ENCODE data around the gene C9orf43. TPM values are rescaled to one million over a fixed set of nuclear protein-coding genes. Genes with fewer than 3 reads are reported as not detected.
"Not testable (repeated sequence)": the region's sequence is repeated elsewhere in the genome, so short reads cannot be mapped to it uniquely, and the experiment has no call there.

Gene C9orf43
- total RNA-seq, 1 donor: 2.7 TPM

DNA sequence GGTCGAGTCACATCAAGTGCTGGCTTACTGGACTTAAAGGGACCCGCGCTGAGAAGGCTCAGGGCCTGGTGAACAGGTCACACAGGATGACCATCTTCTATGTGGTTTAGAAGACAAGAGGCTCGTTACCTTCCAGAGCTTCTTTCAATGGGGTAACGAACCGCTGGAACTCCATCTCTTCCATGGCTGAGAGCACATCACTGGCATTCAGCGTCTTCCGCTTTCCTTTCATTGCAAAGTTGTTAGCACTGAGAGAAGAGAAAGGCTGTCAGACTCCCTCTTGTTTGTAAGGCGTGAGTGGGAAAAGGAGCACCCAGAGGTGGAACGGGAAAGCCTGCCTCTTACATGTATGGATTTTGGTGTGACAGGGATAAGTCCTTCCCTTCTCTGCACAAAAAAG lies 1.1 kb upstream of the C9orf43 start:
- DNase-seq (ENCODE audit: low read depth in 2 of 3, low spot score in 2 of 3): no peak

DNA sequence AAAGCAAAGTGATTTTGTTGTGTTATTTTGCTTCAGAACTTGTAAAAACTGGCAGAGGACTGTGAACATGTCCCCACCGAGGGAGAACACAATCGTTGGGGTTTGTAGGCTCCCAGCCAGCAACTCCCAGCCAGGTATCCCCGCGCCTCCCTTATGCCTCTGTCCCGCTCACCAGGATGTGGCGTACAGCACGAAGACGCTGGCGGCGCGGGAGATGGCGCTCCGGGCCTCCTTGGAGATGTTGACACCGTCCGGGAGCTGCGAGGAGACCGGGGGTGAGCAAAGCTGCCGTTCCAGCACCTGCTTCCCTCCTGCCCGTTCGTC lies 702 bp upstream of the C9orf43 start:
- DNase-seq (ENCODE audit: low read depth in 2 of 3, low spot score in 2 of 3): no peak

DNA sequence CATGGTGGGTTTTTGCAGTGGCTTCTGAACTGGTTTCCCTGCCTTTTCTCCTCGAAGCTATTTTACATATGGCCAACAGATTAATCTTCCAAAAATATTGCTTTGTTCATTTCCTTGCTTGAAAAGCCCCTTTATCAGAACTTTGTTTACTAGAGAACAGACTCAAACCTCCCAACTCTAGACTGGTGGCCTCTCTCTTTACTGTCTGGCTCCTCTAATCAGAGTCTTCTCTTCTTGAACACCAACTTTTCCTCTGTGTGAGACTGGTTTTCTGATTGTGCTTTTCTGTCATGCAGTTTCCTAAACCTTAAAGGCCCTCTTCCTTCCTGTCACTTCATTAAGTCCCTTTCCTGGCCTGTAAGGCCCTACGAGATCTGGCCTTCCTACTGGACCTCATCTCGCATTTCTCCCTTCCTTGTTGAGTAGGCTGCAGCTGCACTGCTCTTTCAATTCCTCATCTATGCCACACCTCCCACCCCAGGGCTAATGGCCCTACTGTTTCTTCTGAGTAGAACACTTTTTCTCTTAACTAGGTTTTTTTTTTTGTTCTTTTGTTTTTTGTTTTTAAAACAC lies 5.7 kb downstream of the C9orf43 start:
- DNase-seq (ENCODE audit: low read depth in 2 of 3, low spot score in 2 of 3): peak in 1 of 3 donors; percentile 31

DNA sequence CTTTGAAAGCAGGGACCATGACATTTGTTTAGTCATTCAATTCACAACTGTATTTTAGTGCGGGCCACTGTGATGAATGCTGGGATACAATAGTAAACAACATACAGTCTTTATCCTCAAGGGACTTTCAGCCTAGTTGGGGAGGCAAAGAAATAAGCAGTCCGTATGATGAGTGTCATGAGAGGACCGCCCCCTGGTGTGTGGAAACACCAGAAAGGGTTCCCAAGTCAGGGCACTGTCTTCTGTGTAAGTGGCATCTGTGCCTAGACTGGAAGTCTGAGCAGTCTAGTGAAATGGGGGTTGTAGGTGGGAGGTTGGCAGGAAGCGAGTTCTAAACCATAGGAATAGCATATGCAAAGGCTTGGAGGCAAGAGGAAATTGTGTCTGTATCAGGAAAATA lies 6.8 kb downstream of the C9orf43 start:
- DNase-seq (ENCODE audit: low read depth in 2 of 3, low spot score in 2 of 3): no peak

DNA sequence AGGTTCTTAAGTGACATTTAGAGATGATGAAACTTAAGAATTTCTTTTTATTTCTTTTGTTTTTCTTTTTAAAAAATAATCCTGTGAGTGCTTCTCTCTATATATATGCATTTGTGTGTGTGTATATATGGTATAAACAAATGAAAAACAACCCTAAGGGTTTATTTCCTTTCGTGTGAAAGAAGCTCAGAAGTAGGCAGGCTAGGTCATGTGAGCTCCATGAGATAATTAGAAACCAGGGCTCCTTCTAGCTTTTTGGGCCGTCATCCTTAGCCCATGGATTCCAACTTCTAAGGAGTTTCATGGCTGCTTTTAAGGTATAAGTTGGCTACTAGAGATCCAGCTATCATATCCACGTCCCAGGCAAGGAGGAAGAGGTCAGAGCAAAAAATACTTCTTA lies 11.2 kb downstream of the C9orf43 start:
- DNase-seq (ENCODE audit: low read depth in 2 of 3, low spot score in 2 of 3): no peak

DNA sequence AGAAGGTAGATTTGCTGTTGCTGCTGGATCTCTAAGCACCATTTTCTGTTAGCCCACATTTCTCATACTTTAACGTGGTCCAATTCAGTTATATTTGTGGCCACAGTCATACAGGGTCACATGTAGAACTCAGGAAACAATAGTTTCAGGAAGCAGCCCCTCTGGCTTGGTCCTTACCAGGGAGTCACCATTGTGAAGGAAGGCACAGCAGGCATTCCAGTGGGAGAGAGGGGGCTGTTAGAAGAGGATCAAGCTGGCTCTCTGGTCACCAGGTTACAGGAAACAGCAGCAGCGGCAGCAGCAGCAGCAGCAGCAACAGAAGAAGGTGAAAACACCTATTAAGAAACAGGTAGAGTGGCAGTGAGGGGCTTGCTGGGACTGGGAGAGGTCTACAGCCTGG lies 14.5 kb downstream of the C9orf43 start:
- peak in 1 of 3 donors; percentile 35 for DNase-seq (ENCODE audit: low read depth in 2 of 3, low spot score in 2 of 3)

DNA sequence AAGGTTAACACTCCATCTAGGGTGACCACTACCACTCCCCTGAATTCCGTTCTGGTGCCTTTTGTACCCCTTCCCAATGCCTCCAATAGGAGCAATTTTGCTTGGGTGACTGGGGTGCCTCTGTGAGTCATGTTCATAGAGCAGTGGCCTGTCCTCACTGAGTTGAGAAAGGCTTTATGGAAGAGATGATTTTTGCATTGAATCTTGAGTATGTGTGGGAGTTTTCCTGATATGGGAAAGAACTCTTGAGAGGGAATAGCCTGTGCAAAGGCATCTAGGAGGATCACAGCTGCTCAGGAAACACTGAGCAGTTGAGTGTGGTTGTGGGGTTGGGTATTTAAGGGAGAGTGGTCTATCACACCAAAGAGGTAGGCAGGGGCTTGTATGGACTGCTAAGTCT lies 16.2 kb downstream of the C9orf43 start:
- no peak for DNase-seq (ENCODE audit: low read depth in 2 of 3, low spot score in 2 of 3)

DNA sequence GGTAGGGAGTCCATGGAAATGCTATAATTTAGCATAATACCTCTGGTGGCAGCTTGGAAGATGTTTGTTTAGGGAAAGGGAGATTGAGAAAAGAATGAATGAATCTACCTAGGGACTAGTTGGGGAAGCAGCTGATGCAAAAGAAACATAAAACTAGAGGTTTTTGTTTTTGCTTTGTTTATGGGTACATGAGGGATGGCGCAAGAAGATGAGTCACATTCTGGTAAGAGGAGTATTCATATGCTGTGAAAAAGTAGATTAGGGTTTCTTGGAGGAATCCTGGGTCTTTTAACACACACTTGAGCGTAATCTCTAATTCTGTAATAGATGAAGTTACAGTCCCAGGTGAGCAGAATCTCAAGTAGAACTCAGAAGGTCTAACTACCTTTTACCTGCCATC lies 17.1 kb downstream of the C9orf43 start:
- no peak for DNase-seq (ENCODE audit: low read depth in 2 of 3, low spot score in 2 of 3)

DNA sequence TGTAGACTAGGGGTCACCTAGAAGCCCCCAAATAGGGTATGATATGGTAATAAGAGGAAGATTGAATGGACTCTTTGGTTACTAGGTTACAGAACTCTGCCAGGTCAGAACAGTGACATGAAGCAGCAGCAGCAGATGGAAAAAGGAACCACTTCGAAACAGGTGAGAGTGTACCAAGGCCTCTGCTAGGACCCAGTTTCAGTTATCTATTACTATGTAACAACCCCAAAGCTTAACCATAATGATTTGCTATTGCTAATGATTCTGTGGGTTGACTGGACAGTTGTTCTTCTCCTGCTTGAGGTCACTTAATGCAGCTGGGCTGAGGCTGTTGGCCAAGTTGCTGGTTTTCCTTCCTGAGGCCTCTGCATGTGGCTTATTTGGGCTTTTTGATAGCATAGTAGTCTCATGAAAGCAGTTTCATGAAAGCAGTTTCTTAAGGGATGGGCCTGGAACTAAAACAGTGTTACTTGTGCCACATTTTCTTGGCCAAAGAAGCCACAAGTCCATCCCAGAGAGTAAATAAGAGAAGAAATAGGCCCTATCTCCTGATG lies 17.6 kb downstream of the C9orf43 start:
- DNase-seq (ENCODE audit: low read depth in 2 of 3, low spot score in 2 of 3): no peak

DNA sequence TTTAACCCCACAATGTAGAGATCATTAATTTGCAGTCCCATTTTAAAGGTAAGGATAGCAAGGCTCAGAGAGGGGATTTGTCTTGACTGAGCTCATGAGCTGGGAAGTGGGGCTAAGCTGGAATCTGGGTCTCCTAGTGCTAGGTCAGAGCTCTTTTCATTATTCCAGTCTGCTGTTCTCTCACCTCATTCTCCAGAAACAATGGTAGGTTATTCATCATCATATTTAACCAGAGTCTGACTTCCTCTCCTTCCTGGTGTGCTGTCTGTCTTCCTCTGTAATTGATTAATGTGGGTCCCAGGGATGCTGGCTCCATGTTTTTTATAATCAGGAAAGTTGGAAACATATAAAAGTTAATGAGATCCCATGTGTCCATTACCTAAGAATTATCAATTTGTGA lies 20.6 kb downstream of the C9orf43 start:
- no peak for DNase-seq (ENCODE audit: low read depth in 2 of 3, low spot score in 2 of 3)

DNA sequence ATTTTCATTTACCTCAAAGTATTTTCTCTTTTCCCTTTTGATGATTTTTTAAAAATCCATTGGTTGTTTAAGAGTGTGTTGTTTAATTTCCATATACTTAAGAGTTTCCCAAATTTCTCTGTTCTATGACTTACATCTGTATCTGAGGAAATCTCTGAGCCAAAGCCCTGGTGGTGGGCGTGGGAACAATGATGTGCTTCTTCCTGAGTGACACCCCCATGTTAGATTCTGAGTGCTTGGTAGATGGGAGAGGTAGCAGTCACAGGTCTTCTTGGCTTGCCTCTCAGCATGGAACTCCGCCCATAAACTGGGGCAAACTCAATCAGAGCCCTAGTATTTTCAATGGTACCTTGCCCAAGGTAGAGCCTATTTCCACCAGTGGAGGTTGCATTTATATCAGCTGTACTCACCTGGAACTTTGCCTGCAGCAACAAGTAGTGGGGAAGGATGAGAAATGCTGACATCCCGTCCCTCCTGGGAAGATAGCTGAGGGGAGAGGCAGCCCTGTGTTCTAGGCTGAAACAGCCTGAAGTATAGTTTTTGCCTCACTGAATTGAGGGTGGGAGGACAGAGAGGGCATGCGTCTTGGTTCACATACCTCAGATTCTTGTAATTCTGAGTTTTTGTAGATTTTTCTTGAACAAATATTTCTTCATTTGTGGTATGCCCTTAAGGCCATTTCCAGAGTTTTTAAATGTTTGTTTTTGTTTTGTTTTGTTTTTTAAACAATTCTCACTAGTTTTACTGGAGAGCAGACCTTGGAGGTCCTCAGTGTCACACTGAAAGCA lies 26.4 kb downstream of the C9orf43 start:
- no peak for DNase-seq (ENCODE audit: low read depth in 2 of 3, low spot score in 2 of 3)

DNA sequence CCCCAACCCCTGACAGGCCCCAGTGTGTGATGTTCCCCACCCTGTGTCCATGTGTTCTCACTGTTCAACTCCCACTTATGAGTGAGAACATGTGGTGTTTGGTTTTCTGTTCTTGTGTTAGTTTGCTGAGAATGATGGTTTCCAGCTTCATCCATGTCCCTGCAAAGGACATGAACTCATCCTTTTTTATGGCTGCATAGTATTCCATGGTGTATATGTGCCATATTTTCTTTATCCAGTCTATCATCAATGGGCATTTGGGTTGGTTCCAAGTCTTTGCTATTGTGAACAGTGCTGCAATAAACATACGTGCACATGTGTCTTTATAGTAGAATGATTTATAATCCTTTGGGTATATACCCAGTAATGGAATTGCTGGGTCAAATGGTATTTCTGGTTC lies 27.2 kb downstream of the C9orf43 start:
- not testable (repeated sequence) for DNase-seq (ENCODE audit: low read depth in 2 of 3, low spot score in 2 of 3)

DNA sequence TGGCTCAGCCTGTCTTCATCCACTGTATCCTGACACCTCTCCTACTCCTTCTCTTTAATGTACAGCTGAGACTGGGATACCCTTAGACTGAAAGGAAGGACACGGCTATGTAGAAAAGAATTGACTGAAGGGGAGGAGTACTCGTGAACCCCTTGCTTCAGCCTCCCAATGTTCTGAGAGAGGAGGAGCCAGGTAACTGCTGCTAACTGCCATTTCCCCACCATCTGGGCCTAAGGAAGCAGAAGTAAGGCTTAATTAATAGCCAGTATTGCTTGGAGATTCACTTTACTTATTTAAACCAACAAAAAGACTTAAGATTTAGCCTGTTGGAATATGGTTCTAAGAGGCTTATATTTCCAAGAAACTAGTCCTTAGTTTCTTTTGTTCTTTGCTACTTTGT lies 34.2 kb downstream of the C9orf43 start:
- peak in 2 of 3 donors; percentile 58 to 91 for DNase-seq (ENCODE audit: low read depth in 2 of 3, low spot score in 2 of 3)

DNA sequence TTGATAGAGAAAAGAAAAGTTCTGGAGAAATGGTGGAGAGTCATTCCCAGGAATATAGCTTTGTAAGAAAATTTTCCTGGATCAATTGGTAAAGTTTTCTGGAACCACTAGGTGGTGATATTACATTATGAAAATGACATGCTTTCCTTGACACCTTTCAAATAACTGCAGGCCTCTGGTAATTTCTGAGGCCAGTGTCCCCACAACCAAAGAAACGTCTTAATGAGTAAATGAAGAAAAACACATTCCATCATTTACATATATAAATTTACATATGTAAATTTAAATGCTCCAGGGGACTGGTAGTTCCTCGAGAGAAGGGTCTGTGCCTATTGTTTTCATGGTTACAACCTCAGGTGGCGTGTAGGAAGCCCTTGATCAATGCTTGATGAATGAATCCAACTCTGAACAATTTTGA lies 35.8 kb downstream of the C9orf43 start:
- DNase-seq (ENCODE audit: low read depth in 2 of 3, low spot score in 2 of 3): peak in 2 of 3 donors; percentile 28 to 50

DNA sequence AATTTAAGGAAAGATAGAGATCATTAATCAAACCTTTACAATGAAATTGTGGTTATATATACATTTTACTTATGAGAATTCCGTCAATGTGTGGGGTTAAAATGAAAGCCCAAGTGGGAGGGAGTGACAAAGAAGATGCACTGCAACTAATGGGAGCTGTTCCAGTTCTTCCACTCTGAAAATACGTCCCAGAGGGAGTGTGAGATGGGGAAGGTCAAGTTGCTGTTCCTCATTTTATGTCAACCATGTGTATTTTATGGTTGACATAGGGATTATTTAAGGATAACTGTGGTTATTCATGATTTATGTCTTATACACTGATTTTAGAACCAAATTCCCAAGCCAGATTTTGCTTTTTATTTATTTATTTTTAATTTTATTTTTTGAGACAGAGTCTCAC lies 38.8 kb downstream of the C9orf43 start:
- DNase-seq (ENCODE audit: low read depth in 2 of 3, low spot score in 2 of 3): no peak

DNA sequence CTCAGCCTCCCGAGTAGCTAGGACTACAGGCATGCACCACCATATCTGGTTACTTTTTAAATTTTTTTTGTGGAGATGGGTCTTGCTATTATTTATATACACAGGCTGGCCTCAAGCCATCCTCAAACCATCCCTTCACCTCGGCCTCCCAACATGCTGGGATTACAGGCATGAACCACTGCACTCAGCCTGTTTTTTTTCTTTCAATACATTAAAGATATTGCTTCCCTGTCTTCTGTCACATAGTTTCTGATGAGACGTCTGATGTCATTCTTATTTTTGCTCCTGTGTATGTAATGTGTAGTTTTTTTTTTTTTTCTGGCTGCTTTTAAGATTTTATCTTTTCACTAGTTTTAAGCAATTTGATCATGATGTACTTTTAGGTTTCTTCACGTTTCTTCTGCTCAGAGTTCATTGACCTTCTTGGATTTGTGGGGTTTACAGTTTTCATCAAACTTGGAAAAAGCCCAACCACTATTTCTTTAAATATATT lies 41.6 kb downstream of the C9orf43 start:
- no peak for DNase-seq (ENCODE audit: low read depth in 2 of 3, low spot score in 2 of 3)

DNA sequence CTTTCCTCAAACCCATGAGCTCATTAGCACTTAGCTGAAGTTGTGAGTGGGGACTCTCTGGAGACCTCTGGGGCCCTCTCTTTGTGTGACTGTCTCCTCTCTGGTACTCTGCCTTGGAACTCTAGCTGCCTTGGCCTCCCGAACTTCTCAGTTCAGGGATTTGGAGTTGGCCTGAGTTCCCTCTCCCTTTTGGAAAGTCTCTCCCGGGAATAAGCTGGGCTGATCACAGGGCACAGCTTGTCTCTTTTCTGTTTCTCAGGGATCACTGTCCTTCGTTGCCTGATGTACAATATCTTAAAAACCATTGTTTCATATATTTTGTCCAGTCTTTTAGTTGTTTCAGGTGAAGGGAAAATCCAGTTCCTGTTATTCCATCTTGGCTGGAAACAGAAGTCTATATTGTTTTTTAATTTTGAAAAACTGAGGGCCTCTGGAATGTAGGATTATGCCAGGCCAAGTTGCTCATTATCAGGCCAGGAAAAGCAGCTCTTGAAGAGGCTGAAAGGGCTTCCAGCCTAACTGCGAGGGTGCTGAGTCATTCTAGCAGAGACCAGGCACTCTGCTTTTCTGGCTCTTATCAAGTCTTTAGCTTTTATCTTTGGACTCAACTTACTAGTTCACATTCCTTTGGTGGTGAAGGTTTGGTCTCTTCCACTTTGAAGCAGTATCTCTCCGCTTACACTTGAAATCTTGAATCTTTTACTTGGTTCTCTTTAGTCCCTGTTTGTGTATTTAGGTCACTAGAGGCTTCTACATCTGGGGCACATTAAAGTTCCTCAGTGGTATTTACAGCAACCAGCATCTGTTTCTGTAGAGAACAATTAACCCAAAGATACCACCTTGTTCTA lies 44.6 kb downstream of the C9orf43 start:
- peak in 2 of 3 donors; percentile 43 to 57 for DNase-seq (ENCODE audit: low read depth in 2 of 3, low spot score in 2 of 3)

DNA sequence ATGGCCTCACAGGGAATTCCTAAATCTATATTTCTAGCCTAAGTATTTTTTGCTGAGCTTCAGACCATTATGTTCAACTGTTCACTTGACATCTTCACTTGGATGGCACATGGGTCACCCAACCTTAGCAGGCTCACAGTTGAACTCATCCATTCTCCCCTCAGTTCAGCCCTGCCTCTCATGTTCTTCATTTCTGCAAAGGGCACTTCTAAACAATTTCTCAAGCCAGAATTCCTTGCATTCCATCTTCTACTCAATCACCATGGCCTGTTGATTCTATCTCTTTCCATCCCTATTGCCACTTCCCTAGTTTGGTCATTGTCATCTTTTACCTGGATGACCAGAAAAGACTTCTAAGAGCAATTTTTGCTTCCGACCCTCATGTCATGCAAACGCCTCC lies 45.7 kb downstream of the C9orf43 start:
- DNase-seq (ENCODE audit: low read depth in 2 of 3, low spot score in 2 of 3): no peak

DNA sequence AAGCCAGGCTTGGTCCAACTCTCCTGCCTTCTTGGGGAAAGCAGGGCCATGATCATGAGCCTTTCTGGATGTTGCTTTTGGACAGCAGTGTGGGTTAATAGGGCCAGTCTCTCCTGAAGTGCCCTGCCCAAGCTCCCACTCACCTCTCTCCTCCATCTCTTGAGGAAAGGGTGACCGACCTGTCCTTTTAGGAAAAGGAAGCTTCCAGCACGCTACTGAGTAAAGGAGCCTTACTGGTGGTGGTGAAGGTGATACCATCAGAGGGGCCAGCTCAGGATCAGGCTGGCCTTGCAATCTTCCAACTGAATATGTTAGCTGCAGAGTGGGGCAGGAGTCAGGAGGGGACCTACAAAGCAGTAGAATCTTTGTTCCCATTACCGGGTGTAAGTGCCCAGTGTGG lies 50.7 kb downstream of the C9orf43 start:
- no peak for DNase-seq (ENCODE audit: low read depth in 2 of 3, low spot score in 2 of 3)

DNA sequence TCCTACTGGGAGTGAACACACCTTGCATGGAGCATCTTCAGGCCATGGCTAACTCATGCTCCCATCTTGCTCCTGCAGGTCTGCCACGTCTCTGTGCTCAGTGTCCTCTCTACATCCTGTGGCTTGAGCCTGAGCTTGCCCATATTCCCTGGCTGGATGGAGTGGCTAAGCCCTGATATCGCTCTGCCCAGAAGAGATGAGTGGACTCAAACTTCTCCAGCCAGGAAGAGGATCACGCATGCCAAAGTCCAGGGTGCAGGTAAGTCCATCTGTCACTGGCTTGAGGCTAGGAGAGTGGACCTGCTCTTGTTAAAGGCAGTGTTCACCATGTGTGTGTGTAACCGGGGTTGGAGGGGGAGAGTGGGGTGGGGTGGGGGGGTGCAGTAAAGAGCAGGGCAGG lies 51.4 kb downstream of the C9orf43 start:
- no peak for DNase-seq (ENCODE audit: low read depth in 2 of 3, low spot score in 2 of 3)

DNA sequence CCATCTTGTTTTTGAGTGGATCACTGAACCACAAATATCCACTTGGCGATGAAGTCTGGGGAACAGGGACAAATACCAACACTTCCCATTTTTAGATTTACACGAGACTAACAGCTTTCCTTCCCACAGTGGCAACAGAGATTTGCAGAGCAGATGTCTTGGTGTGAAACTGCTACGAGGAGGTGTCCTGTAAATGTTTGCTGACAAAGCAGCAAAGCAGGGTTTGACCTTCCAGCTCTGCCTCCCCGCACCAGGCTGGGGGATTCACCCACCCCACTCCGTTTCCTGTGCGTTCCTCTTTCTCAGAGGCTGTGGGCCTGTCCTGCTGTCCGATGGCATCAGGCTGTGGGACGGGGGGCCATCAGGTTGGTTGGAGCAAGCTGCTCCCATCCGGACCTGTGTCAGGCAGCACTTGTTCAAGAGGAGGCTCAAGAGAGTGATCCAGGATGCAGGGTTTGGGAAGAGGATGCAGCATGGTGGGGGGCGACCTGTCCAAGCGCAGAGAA lies 52.3 kb downstream of the C9orf43 start:
- no peak for DNase-seq (ENCODE audit: low read depth in 2 of 3, low spot score in 2 of 3)

Data from hematopoietic multipotent progenitor cell (in vitro differentiated cells).